HG02884 (cell line): ENCODE results near the gene PAX3.

Source experiments
- ATAC-seq: cut with Tn5 transposase; IDR thresholded peaks from one replicate; pipeline ENCODE4 v1.9.1; 2021; ENCODE audit warnings: mild to moderate bottlenecking, moderate library complexity; ENCODE audit not compliant: unreplicated experiment

Gene PAX3

GRCh38 chr2:222298311-222299150 lies at the start of gene PAX3:
PAX3 (minus strand) TSS chr2:222298998; CDS start chr2:222298615, 383 bp downstream.
- no peak for ATAC-seq

DNA sequence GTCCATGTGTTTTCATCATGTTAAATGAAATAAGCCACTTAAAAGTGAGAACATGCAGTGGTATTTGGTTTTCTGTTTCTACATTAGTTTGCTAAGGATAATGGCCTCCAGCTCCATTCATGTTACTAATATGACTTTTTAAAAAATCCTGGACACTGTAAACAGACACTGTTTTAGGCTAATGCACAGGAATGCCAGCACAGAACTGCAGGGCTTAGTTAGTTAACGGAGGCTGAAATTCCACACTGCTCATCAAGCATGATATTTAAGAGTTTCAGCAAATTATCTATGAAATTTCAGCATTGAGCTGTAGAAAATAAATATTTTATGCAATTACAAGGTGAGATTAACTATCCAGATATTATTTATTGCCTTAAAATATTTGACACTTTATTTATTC lies 42.5 kb upstream of the PAX3 start:
- no peak for ATAC-seq

DNA sequence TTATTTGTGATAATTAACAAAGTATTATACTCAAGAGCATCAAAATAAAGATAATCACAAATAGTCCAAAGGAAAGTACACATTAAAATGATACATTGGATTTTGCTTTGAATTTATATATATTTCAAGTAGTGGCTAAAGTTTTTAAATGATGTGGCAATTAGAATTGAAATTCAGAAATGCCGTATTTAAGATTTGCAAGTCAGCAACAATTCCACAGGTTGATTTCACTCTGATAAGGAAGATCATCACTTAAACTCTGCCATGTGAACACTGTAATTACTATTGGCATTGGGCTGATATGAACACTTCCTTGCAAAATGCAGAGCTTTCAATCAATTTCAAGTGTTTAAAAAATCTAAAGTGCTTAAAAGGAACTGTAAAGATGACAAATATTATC lies 39.6 kb upstream of the PAX3 start:
- no peak for ATAC-seq

- ATAC-seq: no peak
These were observed 38.1 kb upstream of the PAX3 start for GRCh38 chr2:222336931-222337330.

GRCh38 chr2:222336442-222336841 lies 37.6 kb upstream of the PAX3 start:
- ATAC-seq: no peak

GRCh38 chr2:222334914-222335313 lies 36.1 kb upstream of the PAX3 start:
- no peak for ATAC-seq

- ATAC-seq: no peak
These were observed 34.6 kb upstream of the PAX3 start for GRCh38 chr2:222333397-222333796.

- ATAC-seq: no peak
These were observed 33.3 kb upstream of the PAX3 start for GRCh38 chr2:222332116-222332515.

GRCh38 chr2:222330910-222331309 lies 32.1 kb upstream of the PAX3 start:
- no peak for ATAC-seq

- no peak for ATAC-seq
These were observed 23.4 kb upstream of the PAX3 start for GRCh38 chr2:222322236-222322635.

DNA sequence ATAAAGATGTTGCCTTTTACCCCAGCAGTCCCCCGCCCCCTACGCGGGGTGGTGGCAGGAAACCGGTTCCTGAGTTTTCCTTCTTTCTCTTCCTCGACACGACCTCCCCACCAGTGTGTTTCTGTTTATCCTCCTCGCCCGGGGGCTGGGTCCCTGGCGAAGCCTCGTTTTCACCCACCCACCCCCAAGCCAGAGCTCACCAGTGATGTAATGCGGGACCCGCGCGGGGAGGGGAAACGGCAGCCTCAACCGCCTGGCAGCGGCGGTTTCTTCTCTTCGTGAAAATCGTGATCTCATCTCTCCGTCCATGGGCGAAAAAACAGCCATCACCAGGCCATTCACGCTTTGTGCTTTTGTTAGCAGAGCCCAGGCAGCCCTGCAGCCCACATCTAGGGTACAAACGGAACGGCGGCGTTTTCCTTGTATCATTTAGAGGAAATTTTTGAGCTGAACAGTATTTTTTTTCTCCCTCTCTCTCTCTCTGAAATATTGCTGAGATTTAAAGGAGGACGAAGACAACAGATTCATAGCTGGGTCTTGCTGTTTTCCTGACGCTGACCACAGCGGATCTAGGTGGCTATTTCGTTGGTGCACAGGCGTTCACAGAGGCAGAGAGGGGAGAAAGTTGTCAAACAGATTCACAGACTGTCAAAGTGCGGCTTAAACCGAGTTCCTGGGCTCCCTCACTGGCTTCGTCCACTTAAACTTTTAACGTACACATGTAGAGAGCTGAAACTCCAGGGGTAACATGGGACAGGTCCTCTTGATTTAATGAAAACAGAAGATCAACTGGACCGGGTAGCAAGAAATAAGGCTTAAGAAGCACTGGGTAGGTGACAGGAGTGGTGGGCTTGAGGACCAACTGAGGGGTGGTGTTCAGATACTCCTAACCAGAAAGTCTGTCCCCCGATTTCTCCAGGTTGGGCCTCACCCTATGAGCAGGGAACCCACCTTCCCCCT lies 21.9 kb upstream of the PAX3 start:
- ATAC-seq: no peak

DNA sequence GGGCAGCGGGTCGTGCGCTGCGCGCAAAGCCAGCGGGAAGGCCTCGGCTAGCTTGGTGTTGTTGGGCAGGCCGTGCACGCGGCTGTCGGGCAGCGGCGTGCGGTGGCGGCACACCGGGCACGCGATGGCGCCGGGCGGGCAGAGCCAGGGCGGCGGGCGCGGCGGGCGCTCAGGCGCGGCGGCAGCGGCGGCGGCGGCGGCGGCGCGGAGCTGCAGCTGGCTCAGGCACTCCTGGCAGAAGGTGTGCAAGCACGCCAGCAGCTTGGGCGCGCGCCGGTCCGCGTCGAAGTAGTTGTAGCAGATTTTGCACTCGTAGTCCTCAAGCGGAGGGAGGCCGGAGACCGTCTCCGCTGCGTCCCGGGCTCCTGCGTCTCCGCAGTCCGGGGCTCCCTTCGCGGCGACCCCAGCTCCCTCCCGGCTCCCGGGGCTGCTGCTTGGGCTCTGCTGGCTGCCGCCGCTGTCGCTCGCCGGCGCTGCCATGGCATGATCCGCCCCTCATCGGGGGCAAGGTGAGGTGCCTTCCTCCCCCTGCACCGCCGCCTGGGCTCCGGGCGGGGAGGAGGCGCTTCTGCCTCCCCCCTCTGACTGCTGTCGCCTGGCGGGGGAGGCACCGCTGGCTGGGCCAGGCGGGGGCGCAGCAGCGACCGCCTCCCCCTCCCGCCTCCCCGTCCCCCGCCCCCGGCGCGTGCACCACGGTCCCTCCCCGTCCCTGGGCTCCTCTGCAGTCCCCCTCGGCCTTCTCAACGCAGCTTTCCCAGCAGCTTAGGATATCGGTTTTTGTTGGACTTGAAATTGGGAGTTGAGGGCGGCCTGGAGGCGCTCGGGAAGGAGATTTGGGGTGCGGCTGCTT lies 21.0 kb upstream of the PAX3 start:
- peak; percentile 32 for ATAC-seq

- peak; percentile 45 for ATAC-seq
These were observed 20.2 kb upstream of the PAX3 start for GRCh38 chr2:222318712-222319585.

DNA sequence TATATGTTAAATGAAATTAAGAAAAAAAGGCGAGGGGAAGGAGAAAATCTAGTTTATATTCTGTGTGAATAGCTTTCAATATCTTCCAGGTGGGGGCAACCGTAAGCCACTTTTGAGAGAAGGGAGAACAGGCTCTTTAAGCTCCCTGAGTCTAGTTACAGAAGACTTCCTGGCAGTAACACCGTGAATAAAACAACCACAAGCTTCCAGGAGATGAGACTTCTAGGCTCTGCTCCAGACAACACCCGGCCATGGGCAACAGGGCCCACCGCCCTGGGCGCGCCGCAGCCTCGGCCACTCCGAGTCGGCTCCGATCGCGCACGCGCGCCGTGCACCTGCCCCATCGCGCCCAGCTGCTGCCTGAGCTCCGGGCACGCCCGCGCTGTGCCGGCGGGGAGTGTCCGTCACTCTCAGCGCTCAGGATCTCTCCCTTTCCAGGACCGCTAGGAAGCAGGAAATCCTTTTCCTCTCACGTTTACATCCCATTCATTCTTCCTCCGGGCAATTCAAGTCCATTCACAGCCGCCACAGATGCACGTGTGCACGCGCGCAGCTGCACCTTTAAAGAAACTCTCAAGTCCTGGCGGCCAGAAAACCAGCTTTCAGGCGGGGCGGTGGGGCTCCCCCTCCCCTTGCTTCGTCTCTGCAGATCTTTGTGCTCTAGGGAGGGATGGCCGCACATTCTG lies 19.4 kb upstream of the PAX3 start:
- ATAC-seq: peak; percentile 46

DNA sequence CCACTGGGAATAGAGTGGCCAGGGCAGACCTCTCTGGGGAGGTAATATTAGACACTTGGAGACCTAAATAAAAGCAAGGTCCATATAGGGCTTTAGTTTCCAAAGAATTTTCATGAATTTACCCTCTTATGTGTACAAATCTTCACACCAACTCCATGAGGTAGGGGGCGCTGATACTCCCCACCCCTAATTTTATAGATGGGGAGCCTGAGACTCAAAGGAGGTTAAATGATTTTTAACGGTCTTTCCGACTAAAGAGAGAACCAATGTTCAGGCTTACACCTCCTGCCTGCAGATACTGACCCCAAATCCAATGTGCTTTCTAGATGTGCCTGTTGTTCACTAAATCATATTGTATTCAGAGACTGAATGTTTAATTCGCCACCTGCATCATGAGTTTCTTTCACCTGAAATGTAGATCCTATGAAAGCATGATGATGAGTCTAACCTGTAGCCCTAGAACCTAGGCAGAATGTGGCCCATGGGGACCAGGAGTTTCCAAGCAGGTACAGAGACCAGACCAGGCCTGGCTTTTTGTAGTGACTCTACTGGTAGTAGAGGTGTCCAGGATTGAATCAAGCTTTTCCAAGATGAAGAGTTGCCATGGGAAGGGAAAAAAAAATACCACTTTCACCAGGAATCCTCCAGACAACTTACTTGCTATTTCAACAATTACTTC lies 16.8 kb upstream of the PAX3 start:
- ATAC-seq: no peak

GRCh38 chr2:222313816-222314215 lies 15.0 kb upstream of the PAX3 start:
- no peak for ATAC-seq

DNA sequence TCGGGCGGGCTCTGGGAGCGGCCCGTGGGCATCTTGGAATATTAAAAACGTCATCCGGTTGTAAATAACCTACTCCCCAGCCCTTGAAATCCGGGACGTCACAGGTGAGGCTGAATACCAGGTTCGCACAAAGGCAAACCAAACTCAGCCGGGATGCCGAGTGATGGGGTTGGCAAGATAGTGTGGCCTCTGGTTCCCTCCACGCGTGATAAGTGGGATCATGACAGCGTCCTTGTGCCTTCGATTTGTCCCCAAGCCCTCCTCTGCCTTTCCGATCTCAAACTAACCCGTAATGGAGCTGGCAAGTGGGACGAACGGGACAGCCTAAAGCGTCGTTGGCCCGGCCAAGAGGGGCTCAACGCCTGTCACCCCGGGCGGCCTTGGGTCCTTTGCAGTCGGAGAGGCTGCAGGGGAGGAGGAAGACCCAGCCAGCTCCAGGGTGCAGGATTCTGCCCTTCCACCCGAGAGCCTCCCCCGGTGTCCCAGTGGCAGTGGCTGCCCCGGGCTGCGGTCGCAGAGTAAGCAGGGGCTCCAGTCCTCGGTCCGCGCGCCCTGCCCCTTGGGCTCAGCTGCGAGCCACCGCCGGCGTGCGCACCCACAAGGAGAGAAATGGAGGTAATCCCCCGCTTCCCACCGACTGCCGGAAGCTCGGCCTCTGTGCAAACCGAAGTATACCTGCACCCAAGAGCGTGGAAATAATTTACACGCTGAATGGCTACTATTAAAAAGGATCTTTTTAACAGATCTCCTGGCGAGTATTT lies 13.4 kb upstream of the PAX3 start:
- ATAC-seq: no peak
